GM12864 (cell line): ENCODE results near the gene ITPR1.

ENCODE experiments used
- DNase-seq: peaks from one replicate; pipeline ENCODE4 v3.0.0-alpha.2; 2011; ENCODE audit warnings: low read depth
- H3K4me3 ChIP-seq: 2 replicates; pipeline ENCODE4 v1.5.1; 2011; ENCODE audit warnings: mild to moderate bottlenecking, low read depth, low read length, control low read depth
- CTCF ChIP-seq: IDR thresholded peaks from 2 replicates; pipeline ENCODE4 v1.5.1; 2011; ENCODE audit warnings: low read depth, mild to moderate bottlenecking, moderate library complexity, low read length, control low read depth, inconsistent platforms; ENCODE audit errors: missing control alignments

ITPR1 gene

GRCh38 chr3:4674216-4674615 is 181.1 kb downstream of the ITPR1 start:
- TF ChIP-seq CTCF = no peak
- no peak overlapping the region for H3K4me3 ChIP-seq
- no peak for DNase-seq

GRCh38 chr3:4675704-4676103 is 182.6 kb downstream of the ITPR1 start:
- TF ChIP-seq CTCF = no peak

GRCh38 chr3:4678320-4678719 is 185.2 kb downstream of the ITPR1 start:
- DNase-seq = no peak
- TF ChIP-seq CTCF = no peak
- no peak overlapping the region for H3K4me3 ChIP-seq

More at GRCh38 chr3:4675704-4676103, 182.6 kb downstream of the ITPR1 start:
- no peak for DNase-seq
- no peak overlapping the region for H3K4me3 ChIP-seq

- TF ChIP-seq CTCF = no peak
- H3K4me3 ChIP-seq = no peak overlapping the region
- DNase-seq = no peak
Observed at GRCh38 chr3:4680227-4680691, 187.1 kb downstream of the ITPR1 start.

GRCh38 chr3:4680871-4681300 is 187.7 kb downstream of the ITPR1 start:
- TF ChIP-seq CTCF = no peak
- no peak for DNase-seq
- no peak overlapping the region for H3K4me3 ChIP-seq

- TF ChIP-seq CTCF = no peak
- no peak for DNase-seq
Observed at GRCh38 chr3:4681301-4681700, 188.2 kb downstream of the ITPR1 start.

GRCh38 chr3:4684117-4684516 is 191.0 kb downstream of the ITPR1 start:
- TF ChIP-seq CTCF = no peak
- no peak overlapping the region for H3K4me3 ChIP-seq
- DNase-seq = no peak

More at GRCh38 chr3:4681301-4681700, 188.2 kb downstream of the ITPR1 start:
- no peak overlapping the region for H3K4me3 ChIP-seq
